HFFc6 (cell line): ENCODE results near the gene EPYC. TPM values are rescaled to one million over a fixed set of nuclear protein-coding genes. Genes with fewer than 3 reads are reported as not detected.
A peak's percentile ranks its signal among the peaks of the same experiment; 100 is the strongest.

Experiments used
- DNase-seq: peaks from one replicate; pipeline ENCODE4 v3.0.0-alpha.2; 2018
- H3K27ac Mint-ChIP-seq: 2 replicates; pipeline ENCODE4 v1.8.0; 2020; ENCODE audit warnings: mild to moderate bottlenecking, mixed read lengths
- H3K27me3 Mint-ChIP-seq: 2 replicates; pipeline ENCODE4 v1.8.0; 2021; ENCODE audit warnings: mild to moderate bottlenecking, moderate library complexity, mixed read lengths; ENCODE audit not compliant: insufficient read depth
- H3K36me3 Mint-ChIP-seq: 2 replicates; pipeline ENCODE4 v1.8.0; 2021; ENCODE audit warnings: low read depth, mixed read lengths
- H3K4me1 Mint-ChIP-seq: 2 replicates; pipeline ENCODE4 v1.8.0; 2020; ENCODE audit warnings: low read depth, mixed read lengths
- H3K4me3 Mint-ChIP-seq: 2 replicates; pipeline ENCODE4 v1.8.0; 2020; ENCODE audit warnings: mild to moderate bottlenecking, moderate library complexity, mixed read lengths
- H3K9me3 Mint-ChIP-seq: 2 replicates; pipeline ENCODE4 v1.8.0; 2020; ENCODE audit warnings: mild to moderate bottlenecking, mixed read lengths
- total RNA-seq, 6 experiments: library from RNA; stranded (reverse); fragmentation: NEBNext Ultra II Directional; extraction: Animal tissue kit (Norgen Biotek cat#: 25700); gene quantifications; 2 replicates in 1 of 6; 3 replicates in 5 of 6; pipeline ENCODE4 v1.2.3, GENCODE V29; 2021
- TF ChIP-seq, protein P1 (sequence below): fragments of 200-600 bp; sonication (generic); IDR thresholded peaks from 2 replicates; pipeline ENCODE4 v1.5.0; 2021; ENCODE audit warnings: antibody characterized with exemption, mild to moderate bottlenecking

Gene EPYC
- total RNA-seq, 6 experiments from 2014 or later, result not detected

DNA sequence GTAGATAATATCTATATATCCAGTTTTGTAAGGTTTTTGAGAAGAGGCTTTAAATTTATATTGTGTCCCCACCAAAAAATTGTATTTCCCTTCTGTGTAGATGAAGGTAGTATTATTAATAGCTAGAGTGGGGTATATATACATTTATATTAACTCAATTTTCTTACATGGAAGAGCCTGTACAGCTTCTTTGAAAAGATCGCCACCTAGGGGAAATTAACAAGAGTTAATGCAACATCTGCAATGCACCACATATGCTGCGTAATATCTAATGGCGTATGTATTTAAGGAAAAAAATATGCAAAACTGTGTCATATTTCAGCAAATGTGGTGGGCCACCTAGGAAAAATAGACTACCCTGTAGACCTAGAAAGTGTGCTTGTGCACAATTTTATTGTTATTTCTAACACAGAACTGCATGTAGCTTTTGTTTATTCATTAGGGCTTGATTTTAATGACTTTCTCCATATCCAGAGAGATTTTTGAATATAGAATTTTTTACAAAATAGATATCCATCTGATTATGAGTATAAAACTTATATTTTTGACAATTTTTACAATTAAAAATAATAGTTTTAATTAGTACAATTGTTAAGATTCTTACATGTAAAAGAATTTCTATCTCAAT lies 63.8 kb downstream of the EPYC start:
- Mint-ChIP-seq H3K9me3 (no peaks in the 10 kb centered on the region), H3K27ac (no peak overlapping the region), H3K4me1 (peaks cover 16% of the 10 kb centered on the region), H3K4me3 (no peak overlapping the region), H3K27me3 (no peaks in the 10 kb centered on the region), H3K36me3 (no peaks in the 10 kb centered on the region)
- peak; percentile 50 for DNase-seq
- TF ChIP-seq, protein P1, sequence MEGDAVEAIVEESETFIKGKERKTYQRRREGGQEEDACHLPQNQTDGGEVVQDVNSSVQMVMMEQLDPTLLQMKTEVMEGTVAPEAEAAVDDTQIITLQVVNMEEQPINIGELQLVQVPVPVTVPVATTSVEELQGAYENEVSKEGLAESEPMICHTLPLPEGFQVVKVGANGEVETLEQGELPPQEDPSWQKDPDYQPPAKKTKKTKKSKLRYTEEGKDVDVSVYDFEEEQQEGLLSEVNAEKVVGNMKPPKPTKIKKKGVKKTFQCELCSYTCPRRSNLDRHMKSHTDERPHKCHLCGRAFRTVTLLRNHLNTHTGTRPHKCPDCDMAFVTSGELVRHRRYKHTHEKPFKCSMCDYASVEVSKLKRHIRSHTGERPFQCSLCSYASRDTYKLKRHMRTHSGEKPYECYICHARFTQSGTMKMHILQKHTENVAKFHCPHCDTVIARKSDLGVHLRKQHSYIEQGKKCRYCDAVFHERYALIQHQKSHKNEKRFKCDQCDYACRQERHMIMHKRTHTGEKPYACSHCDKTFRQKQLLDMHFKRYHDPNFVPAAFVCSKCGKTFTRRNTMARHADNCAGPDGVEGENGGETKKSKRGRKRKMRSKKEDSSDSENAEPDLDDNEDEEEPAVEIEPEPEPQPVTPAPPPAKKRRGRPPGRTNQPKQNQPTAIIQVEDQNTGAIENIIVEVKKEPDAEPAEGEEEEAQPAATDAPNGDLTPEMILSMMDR, result peak; percentile 84

DNA sequence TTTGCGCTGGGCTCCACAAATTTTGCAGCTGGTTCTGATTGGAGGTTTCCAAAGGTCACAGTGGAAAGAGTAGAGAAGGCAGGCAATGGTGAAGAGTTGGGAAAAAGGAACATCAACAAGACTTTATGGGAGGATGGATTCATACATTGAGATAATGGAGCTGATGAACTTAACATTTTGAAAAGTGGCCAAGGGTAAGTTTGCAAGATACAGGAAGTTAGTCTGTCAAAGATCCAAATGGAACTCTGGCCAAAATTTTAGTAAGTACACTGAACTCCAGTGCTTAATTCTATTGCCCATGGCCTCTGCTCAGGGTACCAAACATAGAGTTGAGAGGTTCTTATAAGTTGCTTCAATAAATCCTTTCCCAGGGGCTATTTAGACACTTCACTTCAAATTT lies 65.4 kb downstream of the EPYC start:
- Mint-ChIP-seq H3K4me3 (no peak overlapping the region), H3K27me3 (no peaks in the 10 kb centered on the region), H3K36me3 (no peaks in the 10 kb centered on the region), H3K4me1 (peaks cover 16% of the 10 kb centered on the region), H3K9me3 (no peaks in the 10 kb centered on the region), H3K27ac (no peak overlapping the region)
- TF ChIP-seq, protein P1, result no peak
- DNase-seq, result no peak

DNA sequence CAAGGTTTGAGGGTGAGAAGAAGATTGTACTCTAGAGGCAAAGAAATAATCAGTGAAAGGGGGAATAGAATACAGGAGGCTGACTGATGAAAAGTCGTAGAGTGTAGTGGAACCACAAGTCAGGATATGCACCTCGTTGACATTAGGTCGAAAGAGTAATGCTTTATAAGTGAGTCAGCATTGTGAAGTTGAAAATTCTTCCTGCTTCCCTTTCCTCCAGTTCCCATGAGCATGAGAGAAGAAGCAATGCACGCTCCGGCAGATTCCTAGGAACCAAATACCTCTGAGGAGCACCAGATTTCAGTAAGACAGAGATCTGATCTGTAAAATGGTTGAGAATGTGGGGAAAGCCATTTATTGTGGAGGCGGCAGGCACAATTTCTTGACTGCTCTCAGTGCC lies 66.3 kb downstream of the EPYC start:
- DNase-seq, result no peak
- Mint-ChIP-seq H3K36me3 (no peaks in the 10 kb centered on the region), H3K4me1 (peaks cover 16% of the 10 kb centered on the region), H3K27me3 (no peaks in the 10 kb centered on the region), H3K9me3 (no peaks in the 10 kb centered on the region), H3K27ac (no peak overlapping the region), H3K4me3 (no peak overlapping the region)
- TF ChIP-seq, protein P1, result no peak

DNA sequence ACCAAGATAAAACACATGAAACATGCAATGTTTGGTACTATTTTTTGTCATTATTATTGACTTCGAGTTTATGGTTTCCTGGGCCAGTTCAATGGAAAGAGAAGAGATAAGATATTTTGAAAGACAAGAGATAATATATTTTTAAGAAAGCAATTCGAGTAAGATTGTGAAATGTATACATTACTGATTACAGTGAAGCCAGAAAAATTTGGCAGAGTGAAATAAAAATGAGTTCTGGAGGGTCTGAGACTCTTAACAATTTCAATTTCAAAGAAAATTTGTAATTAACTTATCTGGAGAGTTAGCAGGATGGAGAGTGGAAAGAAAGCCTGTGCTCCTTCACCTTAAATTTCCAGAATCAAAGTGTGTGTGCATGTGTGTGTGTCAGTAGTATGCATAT lies 67.1 kb downstream of the EPYC start:
- no peak for DNase-seq
- TF ChIP-seq, protein P1, result no peak
- no peak overlapping the region for H3K4me3 Mint-ChIP-seq
- no peaks in the 10 kb centered on the region; the same call in 1 of the 2 replicates for H3K27me3 Mint-ChIP-seq
- peaks cover 16% of the 10 kb centered on the region for H3K4me1 Mint-ChIP-seq
- no peaks in the 10 kb centered on the region for H3K9me3 Mint-ChIP-seq
- no peaks in the 10 kb centered on the region for H3K36me3 Mint-ChIP-seq
- no peak overlapping the region for H3K27ac Mint-ChIP-seq

DNA sequence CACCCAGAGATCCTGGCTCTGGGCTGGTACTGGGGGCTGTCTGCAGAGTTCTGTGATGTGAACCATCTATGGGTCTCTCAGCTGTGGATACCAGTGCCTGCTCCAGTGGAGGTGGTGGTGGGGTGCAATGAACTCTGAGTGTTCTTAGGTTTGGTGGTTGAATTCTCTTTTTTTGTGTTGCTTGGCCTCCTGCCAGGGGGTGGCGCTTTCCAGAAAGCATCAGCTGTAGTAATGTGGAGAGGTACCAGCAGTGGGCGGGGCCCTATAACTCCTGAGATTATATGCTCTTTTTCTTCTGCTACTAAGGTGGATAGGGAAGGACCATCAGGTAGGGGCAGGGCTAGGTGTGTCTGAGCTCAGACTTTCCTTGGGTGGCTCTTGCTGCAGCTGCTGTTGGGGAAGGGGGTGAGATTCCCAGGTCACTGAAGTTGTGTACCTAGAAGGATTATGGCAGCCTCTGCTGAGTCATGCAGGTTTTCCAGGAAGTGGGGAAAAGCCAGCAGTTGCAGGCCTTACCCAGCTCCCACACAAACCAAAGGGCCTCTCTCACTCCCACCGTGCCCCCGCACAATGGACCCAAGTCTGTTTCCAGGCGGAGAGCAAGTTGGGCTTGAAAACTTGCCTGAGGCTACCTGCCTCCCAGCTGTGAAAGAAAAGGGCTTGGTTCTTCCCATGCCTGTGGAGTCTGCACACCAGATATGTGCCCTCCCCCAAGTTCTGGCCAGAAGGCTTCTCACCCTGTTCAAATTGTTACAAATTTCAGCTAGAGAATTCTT lies 68.4 kb downstream of the EPYC start:
- H3K4me3 Mint-ChIP-seq, result no peak overlapping the region
- no peaks in the 10 kb centered on the region; the same call in none of the 2 replicates for H3K27me3 Mint-ChIP-seq
- H3K27ac Mint-ChIP-seq, result no peak overlapping the region
- DNase-seq, result no peak
- peaks cover 16% of the 10 kb centered on the region for H3K4me1 Mint-ChIP-seq
- H3K36me3 Mint-ChIP-seq, result no peaks in the 10 kb centered on the region
- TF ChIP-seq, protein P1, result no peak
- no peaks in the 10 kb centered on the region for H3K9me3 Mint-ChIP-seq
